Nephron (organoid): Measurements from ENCODE around the gene C1orf35.

Experiments
- H3K27ac Mint-ChIP-seq, 3 experiments: 2 replicates each; pipeline ENCODE4 v1.8.0; 2020; ENCODE audit warnings: mixed read lengths in 3 of 3, mild to moderate bottlenecking in 2 of 3, moderate library complexity in 1 of 3
- H3K27me3 Mint-ChIP-seq: 2 replicates; pipeline ENCODE4 v1.8.0; 2021; ENCODE audit warnings: low read depth, mild to moderate bottlenecking, moderate library complexity, mixed read lengths
- H3K36me3 Mint-ChIP-seq: 2 replicates; pipeline ENCODE4 v1.8.0; 2020; ENCODE audit warnings: low read depth, mixed read lengths
- H3K4me1 Mint-ChIP-seq: 2 replicates; pipeline ENCODE4 v1.8.0; 2020; ENCODE audit warnings: mixed read lengths
- H3K4me3 Mint-ChIP-seq, 3 experiments: 2 replicates each; pipeline ENCODE4 v1.8.0; 2020; ENCODE audit warnings: mild to moderate bottlenecking in 3 of 3, mixed read lengths in 3 of 3, moderate library complexity in 2 of 3
- H3K9me3 Mint-ChIP-seq: 2 replicates; pipeline ENCODE4 v1.8.0; 2020; ENCODE audit warnings: mixed read lengths
- CTCF ChIP-seq, 3 experiments: fragments of 200-600 bp; sonication (generic); IDR thresholded peaks; one replicate each; pipeline ENCODE4 v1.5.0; 2021; ENCODE audit warnings: antibody characterized with exemption in 3 of 3; ENCODE audit not compliant: unreplicated experiment in 3 of 3

Gene C1orf35

GRCh38 chr1:228070173-228070572, 33.0 kb downstream of the C1orf35 start:
- no peaks in the 10 kb centered on the region for H3K9me3 Mint-ChIP-seq
- TF ChIP-seq CTCF (IDR thresholded peaks at IDR 0.05; ENCODE audit: unreplicated experiment in 3 of 3) = no peak
- H3K27ac Mint-ChIP-seq = no peak overlapping the region
- H3K4me1 Mint-ChIP-seq = peaks cover 6% of the 10 kb centered on the region
- H3K36me3 Mint-ChIP-seq = no peaks in the 10 kb centered on the region
- no peak overlapping the region for H3K4me3 Mint-ChIP-seq
- peaks cover 54% of the 10 kb centered on the region for H3K27me3 Mint-ChIP-seq

GRCh38 chr1:228068359-228068758, 34.8 kb downstream of the C1orf35 start:
- no peak for TF ChIP-seq CTCF (IDR thresholded peaks at IDR 0.05; ENCODE audit: unreplicated experiment in 3 of 3)
- H3K4me1 Mint-ChIP-seq = no peaks in the 10 kb centered on the region

GRCh38 chr1:228066891-228067654, 36.1 kb downstream of the C1orf35 start:
- Mint-ChIP-seq H3K9me3 (no peaks in the 10 kb centered on the region), H3K4me3 (no peak overlapping the region), H3K4me1 (no peaks in the 10 kb centered on the region), H3K36me3 (no peaks in the 10 kb centered on the region), H3K27ac (no peak overlapping the region), H3K27me3 (peaks cover 58% of the 10 kb centered on the region)
- TF ChIP-seq CTCF (IDR thresholded peaks at IDR 0.05; ENCODE audit: unreplicated experiment in 3 of 3) = no peak

More at GRCh38 chr1:228068359-228068758, 34.8 kb downstream of the C1orf35 start:
- Mint-ChIP-seq H3K27me3 (peaks cover 49% of the 10 kb centered on the region), H3K27ac (no peak overlapping the region), H3K4me3 (no peak overlapping the region), H3K9me3 (no peaks in the 10 kb centered on the region), H3K36me3 (no peaks in the 10 kb centered on the region)

GRCh38 chr1:228066416-228066815, 36.7 kb downstream of the C1orf35 start:
- H3K27ac Mint-ChIP-seq = no peak overlapping the region
- H3K9me3 Mint-ChIP-seq = no peaks in the 10 kb centered on the region
- peaks cover 65% of the 10 kb centered on the region for H3K27me3 Mint-ChIP-seq
- no peaks in the 10 kb centered on the region for H3K4me1 Mint-ChIP-seq
- no peak for TF ChIP-seq CTCF (IDR thresholded peaks at IDR 0.05; ENCODE audit: unreplicated experiment in 3 of 3)
- no peaks in the 10 kb centered on the region for H3K36me3 Mint-ChIP-seq
- no peak overlapping the region for H3K4me3 Mint-ChIP-seq

GRCh38 chr1:228065543-228066347, 37.4 kb downstream of the C1orf35 start:
- Mint-ChIP-seq H3K27me3 (peaks cover 67% of the 10 kb centered on the region), H3K36me3 (no peaks in the 10 kb centered on the region), H3K4me3 (no peak overlapping the region), H3K27ac (no peak overlapping the region), H3K4me1 (no peaks in the 10 kb centered on the region), H3K9me3 (no peaks in the 10 kb centered on the region)
- TF ChIP-seq CTCF (IDR thresholded peaks at IDR 0.05; ENCODE audit: unreplicated experiment in 3 of 3) = no peak
